ENCODE results near the gene NRP2.

NRP2 gene

GRCh38 chr2:205759257-205759656 lies 77.0 kb downstream of the NRP2 start:
- no peak for DNase-seq

GRCh38 chr2:205759732-205760131 lies 77.4 kb downstream of the NRP2 start:
- no peak for DNase-seq

- DNase-seq, result no peak
Measured at GRCh38 chr2:205760157-205760556, 77.9 kb downstream of the NRP2 start.

- DNase-seq, result no peak
Measured at GRCh38 chr2:205761421-205761820, 79.1 kb downstream of the NRP2 start.

GRCh38 chr2:205762881-205763280 lies 80.6 kb downstream of the NRP2 start:
- DNase-seq, result no peak

- DNase-seq, result no peak
Measured at GRCh38 chr2:205763708-205764211, 81.5 kb downstream of the NRP2 start.

- no peak for DNase-seq
Measured at GRCh38 chr2:205764270-205764746, 82.0 kb downstream of the NRP2 start.

- DNase-seq, result no peak
Measured at GRCh38 chr2:205765151-205765550, 82.8 kb downstream of the NRP2 start.

- peak in 1 of 2 experiments; percentile 58 for DNase-seq
Measured at GRCh38 chr2:205766779-205767359, 84.6 kb downstream of the NRP2 start.

GRCh38 chr2:205767617-205768016 lies 85.3 kb downstream of the NRP2 start:
- no peak for DNase-seq

GRCh38 chr2:205768341-205768740 lies 86.0 kb downstream of the NRP2 start:
- DNase-seq, result peak; percentile 33 to 59

GRCh38 chr2:205768815-205769494 lies 86.7 kb downstream of the NRP2 start:
- no peak for DNase-seq

GRCh38 chr2:205769495-205769850 lies 87.2 kb downstream of the NRP2 start:
- no peak for DNase-seq

- peak; percentile 11 to 32 for DNase-seq
Measured at GRCh38 chr2:205769879-205770278, 87.6 kb downstream of the NRP2 start.

GRCh38 chr2:205770577-205770976 lies 88.3 kb downstream of the NRP2 start:
- no peak for DNase-seq

- DNase-seq, result no peak
Measured at GRCh38 chr2:205771031-205771430, 88.7 kb downstream of the NRP2 start.

- DNase-seq, result no peak
Measured at GRCh38 chr2:205771666-205772065, 89.4 kb downstream of the NRP2 start.

GRCh38 chr2:205772983-205773382 lies 90.7 kb downstream of the NRP2 start:
- DNase-seq, result peak; percentile 36 to 50

GRCh38 chr2:205773989-205774388 lies 91.7 kb downstream of the NRP2 start:
- DNase-seq, result no peak

- peak in 1 of 2 experiments; percentile 3 for DNase-seq
Measured at GRCh38 chr2:205775097-205775877, 93.0 kb downstream of the NRP2 start.

GRCh38 chr2:205776139-205776538 lies 93.8 kb downstream of the NRP2 start:
- no peak for DNase-seq

GRCh38 chr2:205776720-205777119 lies 94.4 kb downstream of the NRP2 start:
- no peak for DNase-seq

- DNase-seq, result no peak
Measured at GRCh38 chr2:205778356-205778755, 96.1 kb downstream of the NRP2 start.

- no peak for DNase-seq
Measured at GRCh38 chr2:205780645-205781044, 98.3 kb downstream of the NRP2 start.

All from NCI-H187 (cell line).